Amniotic stem cell (primary cell): ENCODE results near the gene CARD10.
"Not testable (repeated sequence)": the region's sequence is repeated elsewhere in the genome, so short reads cannot be mapped to it uniquely, and the experiment has no call there.

Experiments used
- DNase-seq: peaks from one replicate; lab custom pipeline; 2025; lab: John Stamatoyannopoulos, UW

Gene CARD10

GRCh38 chr22:37487129-37487528 lies 32.1 kb downstream of the CARD10 start:
- no peak for DNase-seq

DNA sequence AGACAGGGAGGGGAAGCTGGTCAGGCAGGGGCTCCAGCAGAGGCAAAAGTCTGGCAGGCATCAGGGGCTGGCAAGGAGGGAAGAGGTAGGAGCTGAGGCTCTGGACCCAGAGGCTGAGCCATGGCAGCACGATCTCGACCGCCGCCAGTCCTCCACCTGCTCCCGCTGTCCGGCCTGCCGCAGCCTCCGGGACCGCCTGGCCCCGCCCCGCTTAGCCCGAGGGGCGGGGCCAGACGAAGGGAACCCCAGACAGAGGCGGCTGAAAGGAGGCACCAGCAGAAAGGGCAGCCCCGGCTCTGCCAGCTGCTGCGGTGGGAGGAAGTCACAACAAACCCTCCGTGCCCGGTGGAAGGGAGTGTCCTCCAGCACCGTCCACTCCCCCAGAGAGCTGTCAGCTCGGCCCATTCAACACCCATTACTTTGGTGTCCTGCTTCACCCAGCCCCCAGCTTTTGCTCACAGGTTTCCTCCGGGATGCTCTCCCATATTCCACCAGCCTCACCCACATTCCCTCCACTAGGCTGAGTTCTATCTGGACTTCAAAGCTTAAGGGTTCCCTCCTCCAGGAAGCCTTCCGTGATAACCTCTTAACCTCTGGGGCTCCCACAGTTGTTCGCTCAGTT lies 32.9 kb downstream of the CARD10 start, which contains the start of gene MFNG:
Gene MFNG (minus strand): TSS at position 161 of the 622 bp plus-strand sequence. CDS start 207 bp downstream, outside the sequence.
- no peak for DNase-seq

- no peak for DNase-seq
These were observed 33.6 kb downstream of the CARD10 start for GRCh38 chr22:37485395-37486223.

DNA sequence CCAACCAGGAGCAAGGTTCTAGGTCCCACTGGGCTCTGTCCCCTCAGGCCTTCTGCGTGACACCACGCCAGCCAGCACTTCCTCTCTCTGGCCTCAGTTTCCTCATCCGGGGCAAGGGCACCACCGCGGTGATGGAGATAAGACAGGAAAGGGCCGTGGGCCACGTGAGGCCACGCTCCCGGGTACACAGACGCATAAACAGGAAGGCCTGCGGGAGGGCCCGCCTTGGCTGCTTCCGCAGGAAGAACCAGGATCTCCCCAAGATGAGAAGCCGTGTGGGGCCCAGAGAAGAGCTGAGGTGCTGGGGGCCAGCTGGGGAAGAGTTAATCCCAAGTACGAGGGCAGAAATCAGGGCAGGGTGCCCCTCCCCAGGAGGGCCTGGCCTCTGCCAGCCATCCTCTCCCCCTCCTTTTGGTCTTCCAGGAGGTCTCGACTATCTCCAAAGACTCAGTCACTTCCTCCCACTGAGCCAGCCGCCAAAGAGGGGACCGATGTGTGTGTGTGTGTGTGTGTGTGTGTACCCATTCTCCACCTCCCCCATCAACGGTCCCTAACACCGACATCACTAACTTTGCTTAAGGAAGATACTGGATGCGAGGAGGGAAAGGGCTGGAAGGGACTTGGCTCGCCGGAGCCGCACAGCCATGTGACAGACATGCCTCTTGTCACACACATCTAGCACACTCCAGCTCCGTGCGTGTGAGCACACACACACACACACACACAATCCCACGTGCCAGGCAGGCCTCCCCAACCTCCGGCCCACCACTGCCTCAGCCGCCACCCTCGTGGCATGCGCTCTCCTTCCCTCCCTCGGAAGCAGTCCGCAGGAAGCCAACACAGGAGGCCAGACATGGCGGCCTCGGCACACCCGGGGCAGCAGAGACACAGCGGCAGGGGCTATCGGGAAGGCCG lies 34.5 kb downstream of the CARD10 start:
- no peak for DNase-seq

DNA sequence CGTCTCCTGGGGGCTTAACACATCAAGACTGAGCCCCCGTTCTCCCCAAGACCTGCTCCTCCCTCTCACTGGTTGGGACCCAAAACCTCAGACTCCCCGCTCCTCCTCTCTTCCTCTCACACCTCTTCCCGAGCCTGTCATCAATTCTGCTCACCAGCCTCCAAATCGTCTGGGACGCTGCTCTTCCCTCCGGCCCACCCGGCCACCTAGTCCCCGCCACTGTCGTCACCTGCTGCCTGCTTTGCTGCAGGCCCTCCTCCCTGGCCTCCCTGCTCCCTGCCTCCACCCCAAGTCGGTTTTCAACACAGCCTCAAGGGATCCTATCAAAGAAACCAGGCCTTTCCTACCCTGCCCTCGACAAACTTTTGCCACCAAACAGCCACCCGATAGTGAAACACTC lies 36.2 kb downstream of the CARD10 start:
- DNase-seq, result no peak

DNA sequence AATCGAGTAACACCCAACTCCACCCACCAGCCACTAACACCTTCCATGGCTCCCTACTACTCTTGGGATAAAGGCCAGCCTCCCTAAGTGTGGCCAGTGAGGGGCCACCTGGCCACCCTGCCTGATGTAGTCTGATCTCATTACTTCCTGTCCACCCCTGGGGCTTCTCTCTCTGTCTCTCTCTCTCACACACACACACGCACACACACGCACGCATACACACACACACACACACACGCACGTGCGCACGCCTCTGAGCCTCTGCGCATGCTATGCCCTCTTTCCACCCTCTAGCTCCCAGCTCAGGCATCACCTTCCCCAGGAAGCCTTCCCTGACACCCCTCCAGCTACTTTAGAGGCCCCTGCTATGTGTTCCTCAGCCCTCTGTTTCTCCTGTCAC lies 37.0 kb downstream of the CARD10 start:
- no peak for DNase-seq

DNA sequence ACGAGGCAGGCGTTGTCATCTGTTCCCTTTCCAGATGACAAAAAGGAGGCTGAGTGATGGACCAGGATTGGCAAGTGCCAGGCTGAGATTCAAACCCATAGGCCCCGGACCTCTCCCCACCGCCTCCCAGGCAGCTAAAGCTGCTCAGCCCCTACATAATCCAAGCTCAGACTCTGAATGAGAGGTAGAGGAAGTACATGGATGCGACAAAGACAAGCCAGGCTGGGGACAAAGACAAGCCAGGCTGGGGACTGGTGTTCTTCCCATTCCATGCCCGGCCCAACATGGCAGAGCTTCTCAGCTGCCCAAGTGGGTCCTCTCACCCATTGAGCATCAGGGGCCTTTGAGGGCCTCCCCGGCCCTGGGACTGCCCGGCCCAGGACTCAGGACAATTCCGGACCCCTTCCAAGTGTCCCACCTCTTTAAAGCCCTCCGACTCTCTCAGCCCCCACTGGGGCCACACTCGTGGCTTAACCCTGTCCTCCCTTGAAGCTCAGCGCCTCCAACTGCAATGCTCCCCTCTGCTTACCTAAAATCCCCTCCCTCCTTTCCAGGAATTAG lies 37.8 kb downstream of the CARD10 start:
- no peak for DNase-seq

DNA sequence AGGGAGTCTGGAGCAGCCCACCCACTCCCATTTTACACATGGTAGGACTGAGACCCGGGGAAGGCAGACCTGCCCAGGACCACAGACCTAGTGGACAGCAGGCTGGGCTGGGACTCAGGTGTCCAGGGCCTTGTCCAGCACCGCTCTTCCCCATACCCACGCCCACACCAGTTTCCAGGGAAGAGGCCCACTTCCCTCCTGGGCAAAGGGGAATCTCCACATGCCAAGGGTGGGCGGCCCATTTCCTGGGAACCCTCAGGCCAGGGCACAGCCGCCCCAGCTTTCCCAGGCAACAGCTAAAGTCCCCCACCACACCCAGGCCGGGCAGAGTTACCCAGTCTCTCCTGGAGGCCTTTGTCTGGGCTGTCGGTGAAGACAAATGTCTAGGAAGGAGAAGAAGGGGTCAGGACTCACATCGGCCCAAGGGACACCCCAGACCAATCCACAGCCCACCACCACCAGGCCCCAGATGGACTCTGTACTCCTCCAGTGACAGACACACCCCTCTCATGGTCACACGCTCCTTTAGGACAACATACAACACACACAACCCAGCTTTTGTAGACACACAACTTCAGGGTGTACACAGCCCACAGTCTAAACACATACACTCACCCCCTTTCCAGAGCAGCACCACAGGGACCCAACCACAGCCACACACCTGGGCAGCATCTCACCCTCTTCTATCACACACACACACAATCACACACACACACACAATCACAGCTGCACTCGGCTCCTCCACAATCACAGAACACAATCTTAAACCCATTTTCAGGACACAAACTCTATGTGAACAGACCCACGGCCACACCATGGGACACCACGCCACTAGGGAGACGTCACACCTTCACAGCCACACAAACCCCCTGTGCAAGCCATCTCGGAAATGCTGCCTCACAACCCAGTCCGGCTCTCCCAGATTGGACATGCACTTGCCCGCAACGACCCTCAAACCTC lies 38.5 kb downstream of the CARD10 start:
- no peak for DNase-seq

DNA sequence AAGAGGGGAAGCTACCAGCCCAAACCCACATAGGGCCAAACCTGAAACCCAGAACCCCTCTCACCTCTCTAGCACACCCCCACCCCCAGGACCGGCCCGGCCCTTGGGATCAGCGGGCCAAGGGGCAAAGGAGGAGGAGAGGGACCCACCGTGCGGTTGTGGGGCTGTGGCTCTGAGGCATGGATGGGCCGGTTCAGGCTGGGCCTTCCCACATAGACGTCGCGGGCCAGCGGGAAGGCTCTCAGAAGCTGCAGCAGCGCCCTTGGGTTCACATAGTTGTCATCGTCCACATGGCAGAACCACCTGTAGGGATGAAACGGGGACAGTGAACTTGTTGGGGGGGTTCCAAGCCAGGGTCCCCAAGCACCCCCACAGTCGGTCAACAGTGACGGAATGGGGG lies 40.0 kb downstream of the CARD10 start:
- DNase-seq, result no peak

DNA sequence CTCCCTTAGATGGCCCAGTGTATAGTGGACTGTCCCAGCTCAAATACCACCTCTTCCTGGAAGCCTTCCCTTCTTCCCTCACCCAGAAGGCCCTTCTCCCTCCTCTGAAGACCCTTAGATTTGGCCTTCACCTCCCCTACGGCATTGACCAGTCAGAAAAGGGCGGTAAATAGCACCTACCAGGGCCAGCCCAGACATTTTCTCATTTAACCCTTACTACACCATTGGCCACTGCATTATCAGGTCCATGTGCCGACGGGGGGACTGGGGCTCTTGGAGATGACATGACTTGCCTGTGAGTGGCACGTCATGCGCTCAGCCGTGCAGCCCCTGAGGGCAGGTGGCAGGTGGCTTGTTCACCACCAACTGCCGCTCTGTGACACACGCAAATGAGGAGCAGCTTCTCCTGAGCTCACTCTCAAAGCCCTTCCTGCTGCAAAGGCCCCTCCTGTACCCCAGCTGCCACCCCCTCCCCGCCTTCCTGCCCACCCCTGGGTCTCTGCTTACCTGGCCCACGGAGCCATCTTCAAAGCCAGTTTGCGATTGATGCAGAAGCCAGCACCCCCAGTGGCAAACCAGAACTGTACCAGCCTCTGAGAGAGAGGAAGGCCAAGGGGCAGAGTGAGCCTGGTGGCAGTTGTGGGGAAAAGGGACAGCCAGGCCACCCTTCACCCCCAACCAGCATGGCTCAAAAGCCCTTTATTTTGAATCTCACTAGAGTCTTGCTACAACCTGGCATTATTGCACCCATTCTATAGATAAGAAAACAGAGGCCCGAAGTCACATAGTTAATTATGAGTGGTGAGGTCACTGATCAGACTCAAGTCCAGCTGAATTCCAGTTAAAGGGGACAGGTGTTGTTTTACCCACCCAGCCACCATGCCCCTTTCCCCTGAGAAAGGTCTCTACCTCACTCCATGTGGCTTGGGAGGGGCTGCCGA lies 42.6 kb downstream of the CARD10 start:
- DNase-seq, result no peak

GRCh38 chr22:37474447-37475090 lies 44.6 kb downstream of the CARD10 start:
- DNase-seq, result no peak

DNA sequence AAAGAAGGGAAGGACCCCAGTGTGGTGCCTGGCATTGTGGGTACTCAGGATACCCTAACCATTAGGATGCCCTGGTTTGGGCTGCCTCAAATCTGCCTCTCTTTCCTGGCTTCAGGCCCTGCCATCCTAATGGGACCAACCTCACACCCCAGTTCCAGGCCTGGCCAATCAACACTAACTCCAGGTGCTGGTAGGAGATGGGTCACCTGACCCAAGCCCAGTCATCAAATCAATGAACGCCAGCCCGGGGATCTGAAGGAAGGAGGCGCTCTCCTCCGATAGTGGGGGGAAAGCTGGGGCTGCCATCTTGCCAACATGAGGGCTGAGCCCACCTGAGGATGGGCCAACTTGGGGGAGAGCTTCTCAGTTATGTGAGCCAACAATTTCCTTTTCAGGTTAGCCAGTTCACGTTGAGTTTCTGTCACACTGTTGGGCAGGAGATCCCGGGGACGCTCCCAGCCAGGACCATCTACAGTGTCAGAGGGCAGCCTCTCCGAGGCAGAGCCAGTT lies 45.7 kb downstream of the CARD10 start:
- no peak for DNase-seq

DNA sequence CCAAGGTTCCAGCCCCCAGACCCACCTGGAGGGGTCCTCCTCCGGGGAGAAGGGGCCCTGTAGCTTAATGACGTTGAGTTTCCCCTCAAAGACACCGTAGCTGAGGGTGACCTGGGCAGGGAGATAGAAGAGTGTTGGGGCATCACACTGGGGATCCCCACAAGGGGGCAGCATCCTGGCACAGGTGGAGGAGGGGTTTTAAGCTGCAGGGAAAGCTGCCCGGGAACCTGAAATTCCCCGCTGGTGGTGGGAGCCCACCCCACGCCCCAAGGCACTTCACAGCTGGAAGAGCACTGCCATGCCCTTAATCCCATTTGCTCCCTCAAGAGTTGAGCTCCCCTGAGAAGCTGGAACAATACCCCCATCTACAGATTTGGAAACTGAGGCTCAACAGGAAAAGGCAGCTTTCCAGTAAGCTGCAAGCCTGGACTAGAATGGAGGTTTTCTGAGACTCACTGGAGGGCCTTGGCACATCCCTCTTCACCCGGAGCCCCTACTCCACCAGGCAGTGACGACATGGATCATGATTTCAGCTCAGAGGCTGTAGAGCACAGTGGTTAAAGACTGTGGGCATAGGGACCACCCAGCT lies 46.7 kb downstream of the CARD10 start:
- DNase-seq, result no peak

DNA sequence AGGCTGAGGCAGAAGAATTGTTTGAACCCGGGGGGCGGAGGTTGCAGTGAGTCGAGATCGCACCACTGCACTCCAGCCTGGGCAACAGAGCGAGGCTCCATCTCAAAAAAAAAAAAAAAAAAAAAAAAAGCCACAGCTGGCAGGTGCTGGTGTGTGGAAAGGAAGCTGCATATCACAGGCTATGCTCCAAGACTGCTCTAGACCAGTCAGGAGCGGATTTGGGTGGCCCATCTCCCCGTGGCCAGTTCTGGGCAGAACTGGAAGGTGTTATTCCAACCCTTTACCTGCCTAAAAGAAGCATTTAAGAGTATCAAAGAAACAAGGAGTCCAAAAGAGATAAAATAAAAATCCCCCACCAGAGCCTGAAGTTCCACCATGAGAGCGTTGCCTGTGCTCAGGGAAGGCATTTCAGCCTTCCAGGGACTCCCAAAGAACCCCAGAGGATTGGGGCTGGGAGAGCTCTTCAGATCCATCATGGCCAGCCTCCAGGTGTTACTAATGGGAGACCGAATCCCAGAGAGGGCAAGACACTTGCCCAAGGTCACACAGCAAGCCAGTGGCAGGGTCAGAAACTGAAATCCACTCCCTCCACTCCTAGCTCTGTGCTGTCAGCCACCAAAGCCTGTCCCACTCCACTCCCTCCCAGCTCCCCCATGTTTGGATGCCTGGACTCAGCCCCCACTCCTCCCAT lies 47.3 kb downstream of the CARD10 start:
- DNase-seq, result no peak

- no peak for DNase-seq
These were observed 49.1 kb downstream of the CARD10 start for GRCh38 chr22:37470087-37470445.

DNA sequence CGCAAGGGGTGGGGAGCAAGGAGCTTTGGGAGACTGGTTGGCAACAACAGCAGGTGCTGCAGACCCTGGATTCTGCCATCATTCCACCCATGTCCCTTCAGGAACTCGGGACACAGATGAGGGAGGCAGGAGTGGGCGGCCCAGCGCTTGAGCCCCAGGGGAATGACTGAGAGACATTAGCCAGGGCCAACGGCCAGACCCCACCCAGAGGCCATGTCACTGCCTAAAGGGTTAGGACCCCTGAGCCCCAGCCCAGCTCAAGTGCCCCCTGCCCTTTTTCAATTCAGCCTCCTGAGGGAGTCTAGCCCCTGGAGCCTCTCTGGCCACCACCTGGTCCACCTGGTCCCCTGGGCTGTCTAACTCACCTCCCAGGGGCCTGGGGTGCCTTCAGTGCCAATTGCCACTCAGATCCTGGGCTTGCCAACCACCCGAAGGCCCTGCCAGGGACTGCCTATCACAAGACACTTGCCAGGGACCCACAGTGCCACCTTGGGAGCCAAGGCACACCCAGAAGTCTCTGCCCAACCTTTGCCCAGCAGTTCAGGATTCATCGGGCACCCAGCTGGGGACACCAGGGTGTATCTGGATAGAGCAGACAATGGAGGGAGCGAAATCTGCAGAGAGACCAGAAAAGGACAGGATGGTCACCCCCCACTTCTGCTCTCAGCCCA lies 49.7 kb downstream of the CARD10 start:
- DNase-seq, result no peak

- not testable (repeated sequence) for DNase-seq
These were observed 51.0 kb downstream of the CARD10 start for GRCh38 chr22:37468201-37468695.
